Osteocyte (in vitro differentiated cells): Measurements from ENCODE around the gene AFF3. TPM values are rescaled to one million over a fixed set of nuclear protein-coding genes. Genes with fewer than 3 reads are reported as not detected.

Experiments used
- DNase-seq: peaks from one replicate; pipeline ENCODE4 v3.0.0; 2021; ENCODE audit warnings: mixed read lengths; ENCODE audit not compliant: unreplicated experiment; ENCODE audit errors: extremely low spot score
- H3K27ac Mint-ChIP-seq: one replicate; pipeline ENCODE4 v1.8.0; 2021; ENCODE audit warnings: mild to moderate bottlenecking, mixed read lengths; ENCODE audit not compliant: unreplicated experiment
- H3K27me3 Mint-ChIP-seq: one replicate; pipeline ENCODE4 v1.8.0; 2021; ENCODE audit warnings: mixed read lengths; ENCODE audit not compliant: unreplicated experiment
- H3K36me3 Mint-ChIP-seq: one replicate; pipeline ENCODE4 v1.8.0; 2021; ENCODE audit warnings: mixed read lengths; ENCODE audit not compliant: unreplicated experiment
- H3K4me1 Mint-ChIP-seq: one replicate; pipeline ENCODE4 v1.8.0; 2021; ENCODE audit warnings: mixed read lengths; ENCODE audit not compliant: unreplicated experiment
- H3K4me3 Mint-ChIP-seq: one replicate; pipeline ENCODE4 v1.8.0; 2021; ENCODE audit warnings: mild to moderate bottlenecking, moderate library complexity, mixed read lengths; ENCODE audit not compliant: unreplicated experiment
- H3K9me3 Mint-ChIP-seq: one replicate; pipeline ENCODE4 v1.8.0; 2021; ENCODE audit warnings: mixed read lengths; ENCODE audit not compliant: unreplicated experiment
- CTCF ChIP-seq: fragments of 200-600 bp; sonication (generic); IDR thresholded peaks from 2 replicates; pipeline ENCODE4 v1.5.0; 2021; ENCODE audit warnings: antibody characterized with exemption, mild to moderate bottlenecking, moderate library complexity
- total RNA-seq: library from RNA; stranded (reverse); gene quantifications from 2 replicates; pipeline ENCODE4 v1.2.1, GENCODE V29; 2021

AFF3 gene
- total RNA-seq, 1 donor from 2014 or later = 248 TPM

- no peak for DNase-seq
- H3K36me3 Mint-ChIP-seq = peaks cover 58% of the 10 kb centered on the region
- no peak overlapping the region for H3K4me3 Mint-ChIP-seq
- TF ChIP-seq CTCF = no peak
- no peak overlapping the region for H3K27ac Mint-ChIP-seq
- H3K4me1 Mint-ChIP-seq = peaks cover 28% of the 10 kb centered on the region
- H3K27me3 Mint-ChIP-seq = no peaks in the 10 kb centered on the region
- no peaks in the 10 kb centered on the region for H3K9me3 Mint-ChIP-seq
These were observed 461.4 kb downstream of the AFF3 start for GRCh38 chr2:99680946-99681345.

- Mint-ChIP-seq H3K9me3 (no peaks in the 10 kb centered on the region), H3K27me3 (no peaks in the 10 kb centered on the region), H3K27ac (no peak overlapping the region), H3K4me1 (peaks cover 28% of the 10 kb centered on the region), H3K4me3 (no peak overlapping the region), H3K36me3 (peaks cover 60% of the 10 kb centered on the region)
- DNase-seq = no peak
- no peak for TF ChIP-seq CTCF
These were observed 462.9 kb downstream of the AFF3 start for GRCh38 chr2:99679518-99679917.

DNA sequence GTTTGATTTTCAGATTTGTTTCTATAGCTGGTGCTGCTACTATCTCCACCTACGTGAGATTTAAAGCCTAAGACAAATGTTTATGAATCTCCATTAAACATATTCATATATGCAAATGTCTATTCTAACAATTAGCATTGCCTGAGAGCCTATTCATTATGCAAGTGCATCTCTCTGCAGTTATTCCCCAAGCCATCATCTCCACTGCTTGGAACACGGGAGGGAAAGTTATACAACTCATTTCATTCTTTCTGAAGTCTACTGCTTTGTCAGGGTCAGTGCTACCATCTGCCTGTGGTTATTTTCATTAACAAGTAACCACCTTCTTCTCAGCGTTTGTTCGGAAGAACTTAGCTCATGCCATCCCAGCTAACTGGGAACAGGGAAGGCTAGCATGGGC is 463.8 kb downstream of the AFF3 start:
- DNase-seq = peak; percentile 11
- no peaks in the 10 kb centered on the region for H3K27me3 Mint-ChIP-seq
- H3K27ac Mint-ChIP-seq = no peak overlapping the region
- no peak overlapping the region for H3K4me3 Mint-ChIP-seq
- no peaks in the 10 kb centered on the region for H3K9me3 Mint-ChIP-seq
- no peak for TF ChIP-seq CTCF
- peaks cover 30% of the 10 kb centered on the region for H3K4me1 Mint-ChIP-seq
- peaks cover 55% of the 10 kb centered on the region for H3K36me3 Mint-ChIP-seq

DNA sequence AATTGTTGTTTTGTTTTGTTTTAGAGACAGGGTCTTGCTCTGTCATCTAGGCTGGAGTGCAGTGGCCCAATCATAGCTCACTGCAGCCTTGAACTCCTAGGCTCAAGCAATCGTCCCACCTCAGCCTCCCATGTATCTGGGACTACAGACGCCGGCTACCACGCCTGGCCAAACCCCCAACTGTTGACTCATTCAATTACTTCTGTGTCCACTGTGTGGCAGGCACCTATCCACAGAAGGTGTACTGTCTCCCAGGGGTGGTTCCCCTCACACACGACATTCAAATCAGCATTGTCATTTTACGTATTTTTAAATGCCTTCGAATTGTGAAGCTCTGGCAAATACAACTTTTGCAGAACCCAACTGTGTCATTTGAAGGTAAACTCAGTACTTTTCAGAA is 464.6 kb downstream of the AFF3 start:
- Mint-ChIP-seq H3K27ac (no peak overlapping the region), H3K9me3 (no peaks in the 10 kb centered on the region), H3K4me1 (peaks cover 26% of the 10 kb centered on the region), H3K36me3 (peaks cover 54% of the 10 kb centered on the region), H3K4me3 (no peak overlapping the region), H3K27me3 (no peaks in the 10 kb centered on the region)
- no peak for TF ChIP-seq CTCF
- peak; percentile 49 for DNase-seq

DNA sequence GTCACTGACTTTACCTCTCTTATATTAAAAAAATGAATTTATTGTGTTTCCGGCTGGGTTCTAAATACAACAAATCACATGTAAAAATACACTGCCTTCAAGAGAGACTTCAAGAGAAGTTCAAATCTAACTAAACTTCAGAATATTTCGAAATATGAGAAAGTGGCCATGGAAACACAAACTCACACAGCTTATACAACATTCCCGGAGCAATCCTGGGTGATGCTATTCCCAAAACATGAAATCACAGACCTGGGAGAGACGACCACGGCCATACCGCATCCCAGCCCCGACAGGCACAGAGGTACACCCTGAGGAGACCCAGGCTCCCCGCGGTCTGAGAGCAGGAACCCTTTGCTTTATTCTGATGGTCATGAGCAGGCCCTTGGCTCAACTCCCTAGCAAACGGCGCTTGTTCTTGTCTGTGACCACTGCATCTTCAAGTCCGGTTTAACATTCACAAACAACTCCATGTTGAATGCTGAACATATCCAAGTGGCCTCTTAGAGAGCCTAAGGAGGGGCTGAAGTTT is 467.2 kb downstream of the AFF3 start:
- H3K4me3 Mint-ChIP-seq = no peak overlapping the region
- peak; percentile 56 for DNase-seq
- no peaks in the 10 kb centered on the region for H3K9me3 Mint-ChIP-seq
- peak overlapping the region; percentile 32 for H3K27ac Mint-ChIP-seq
- H3K27me3 Mint-ChIP-seq = no peaks in the 10 kb centered on the region
- peaks cover 18% of the 10 kb centered on the region for H3K4me1 Mint-ChIP-seq
- H3K36me3 Mint-ChIP-seq = peaks cover 56% of the 10 kb centered on the region
- TF ChIP-seq CTCF = no peak
